Immature natural killer cell (primary cell): ENCODE measurements around the gene KCNMA1. TPM values are rescaled to one million over a fixed set of nuclear protein-coding genes. Genes with fewer than 3 reads are reported as not detected.

ENCODE experiments used
- DNase-seq, 3 donors: peaks; one replicate each; pipeline ENCODE4 v3.0.0; 2022; ENCODE audit warnings: mixed read lengths in 1 of 3
- H3K27ac Mint-ChIP-seq, 6 donors: one replicate each; pipeline ENCODE4 v1.8.0; 2020; ENCODE audit warnings: mixed read lengths in 6 of 6, mild to moderate bottlenecking in 5 of 6, inconsistent platforms in 4 of 6, moderate library complexity in 3 of 6
- H3K27me3 Mint-ChIP-seq, 3 donors: one replicate each; pipeline ENCODE4 v1.8.0; 2020 to 2021; ENCODE audit warnings: low read depth in 3 of 3, mild to moderate bottlenecking in 3 of 3, mixed read lengths in 3 of 3, moderate library complexity in 3 of 3, inconsistent platforms in 1 of 3
- H3K36me3 Mint-ChIP-seq, 3 donors: one replicate each; pipeline ENCODE4 v1.8.0; 2020; ENCODE audit warnings: mixed read lengths in 3 of 3, inconsistent platforms in 2 of 3, mild to moderate bottlenecking in 2 of 3
- H3K4me1 Mint-ChIP-seq, 2 donors: one replicate each; pipeline ENCODE4 v1.8.0; 2020; ENCODE audit warnings: inconsistent platforms in 2 of 2, mild to moderate bottlenecking in 2 of 2, mixed read lengths in 2 of 2, moderate library complexity in 1 of 2
- H3K4me3 Mint-ChIP-seq, 5 donors: one replicate each; pipeline ENCODE4 v1.8.0; 2020; ENCODE audit warnings: mild to moderate bottlenecking in 5 of 5, mixed read lengths in 5 of 5, inconsistent platforms in 3 of 5, moderate library complexity in 3 of 5
- H3K9me3 Mint-ChIP-seq, 6 donors: one replicate each; pipeline ENCODE4 v1.8.0; 2020; ENCODE audit warnings: mild to moderate bottlenecking in 6 of 6, mixed read lengths in 6 of 6, inconsistent platforms in 4 of 6, moderate library complexity in 3 of 6
- polyA plus RNA-seq, 3 donors: library from polyadenylated mRNA; unstranded; fragments of 300-500 nt; fragmentation: Illumina TruSeq; gene quantifications; one replicate each; pipeline ENCODE4 v1.2.3, GENCODE V29; 2021

Gene KCNMA1
- polyA plus RNA-seq, 3 donors from 2014 or later, result not detected

GRCh38 chr10:77068272-77068671 is 569.3 kb downstream of the KCNMA1 start:
- Mint-ChIP-seq H3K27me3 (peaks cover 0 to 4% (median 2%) of the 10 kb centered on the region in 3 donors), H3K9me3 (peaks cover 0 to 2% (median 0%) of the 10 kb centered on the region in 6 donors), H3K4me1 (no peaks in the 10 kb centered on the region), H3K36me3 (no peaks in the 10 kb centered on the region), H3K4me3 (no peak overlapping the region), H3K27ac (no peak overlapping the region)
- DNase-seq, result no peak

GRCh38 chr10:77062381-77062780 is 575.2 kb downstream of the KCNMA1 start:
- H3K4me1 Mint-ChIP-seq, result no peaks in the 10 kb centered on the region
- peaks cover 2 to 7% (median 7%) of the 10 kb centered on the region in 3 donors for H3K27me3 Mint-ChIP-seq
- H3K27ac Mint-ChIP-seq, result no peak overlapping the region
- H3K36me3 Mint-ChIP-seq, result no peaks in the 10 kb centered on the region
- H3K9me3 Mint-ChIP-seq, result peaks cover 0 to 2% (median 0%) of the 10 kb centered on the region in 6 donors
- DNase-seq, result no peak
- H3K4me3 Mint-ChIP-seq, result no peak overlapping the region

- no peak for DNase-seq
- no peaks in the 10 kb centered on the region for H3K4me1 Mint-ChIP-seq
- H3K36me3 Mint-ChIP-seq, result no peaks in the 10 kb centered on the region
- no peak overlapping the region for H3K27ac Mint-ChIP-seq
- no peak overlapping the region for H3K4me3 Mint-ChIP-seq
- no peaks in the 10 kb centered on the region for H3K9me3 Mint-ChIP-seq
- peaks cover 2 to 7% (median 7%) of the 10 kb centered on the region in 3 donors for H3K27me3 Mint-ChIP-seq
Observed at GRCh38 chr10:77060913-77061312, 576.7 kb downstream of the KCNMA1 start.

GRCh38 chr10:77056650-77057049 is 581.0 kb downstream of the KCNMA1 start:
- Mint-ChIP-seq H3K4me3 (no peak overlapping the region), H3K36me3 (peaks cover 0 to 3% (median 0%) of the 10 kb centered on the region in 3 donors), H3K9me3 (no peaks in the 10 kb centered on the region), H3K27me3 (peaks cover 7% of the 10 kb centered on the region in 3 donors), H3K27ac (no peak overlapping the region), H3K4me1 (peaks cover 2 to 5% of the 10 kb centered on the region in 2 donors)
- no peak for DNase-seq

- no peak overlapping the region for H3K27ac Mint-ChIP-seq
- DNase-seq, result no peak
- no peaks in the 10 kb centered on the region for H3K9me3 Mint-ChIP-seq
- H3K4me3 Mint-ChIP-seq, result no peak overlapping the region
- H3K27me3 Mint-ChIP-seq, result peaks cover 2 to 5% (median 4%) of the 10 kb centered on the region in 3 donors
- H3K36me3 Mint-ChIP-seq, result peaks cover 0 to 3% (median 0%) of the 10 kb centered on the region in 3 donors
- H3K4me1 Mint-ChIP-seq, result peaks cover 16 to 40% of the 10 kb centered on the region in 2 donors
Observed at GRCh38 chr10:77052593-77052992, 585.0 kb downstream of the KCNMA1 start.

GRCh38 chr10:77051837-77052236 is 585.8 kb downstream of the KCNMA1 start:
- no peak for DNase-seq
- H3K36me3 Mint-ChIP-seq, result peaks cover 0 to 3% (median 0%) of the 10 kb centered on the region in 3 donors
- H3K27ac Mint-ChIP-seq, result peak overlapping the region in 1 of 6 donors; percentile 52
- peaks cover 4 to 6% (median 5%) of the 10 kb centered on the region in 3 donors for H3K27me3 Mint-ChIP-seq
- peaks cover 22 to 47% of the 10 kb centered on the region in 2 donors for H3K4me1 Mint-ChIP-seq
- H3K9me3 Mint-ChIP-seq, result no peaks in the 10 kb centered on the region
- no peak overlapping the region for H3K4me3 Mint-ChIP-seq

- DNase-seq, result no peak
- H3K27ac Mint-ChIP-seq, result no peak overlapping the region
- H3K27me3 Mint-ChIP-seq, result peaks cover 4 to 6% (median 4%) of the 10 kb centered on the region in 3 donors
- no peak overlapping the region for H3K4me3 Mint-ChIP-seq
- H3K36me3 Mint-ChIP-seq, result no peaks in the 10 kb centered on the region
- peaks cover 32 to 66% of the 10 kb centered on the region in 2 donors for H3K4me1 Mint-ChIP-seq
- no peaks in the 10 kb centered on the region for H3K9me3 Mint-ChIP-seq
Observed at GRCh38 chr10:77049896-77050295, 587.7 kb downstream of the KCNMA1 start.

GRCh38 chr10:77049146-77049545 is 588.5 kb downstream of the KCNMA1 start:
- H3K4me1 Mint-ChIP-seq, result peaks cover 37 to 73% of the 10 kb centered on the region in 2 donors
- no peak for DNase-seq
- H3K36me3 Mint-ChIP-seq, result no peaks in the 10 kb centered on the region
- H3K4me3 Mint-ChIP-seq, result no peak overlapping the region
- H3K9me3 Mint-ChIP-seq, result no peaks in the 10 kb centered on the region
- H3K27me3 Mint-ChIP-seq, result peaks cover 4 to 5% (median 4%) of the 10 kb centered on the region in 3 donors
- no peak overlapping the region for H3K27ac Mint-ChIP-seq

GRCh38 chr10:77045085-77045484 is 592.5 kb downstream of the KCNMA1 start:
- Mint-ChIP-seq H3K27me3 (peaks cover 0 to 4% (median 2%) of the 10 kb centered on the region in 3 donors), H3K4me1 (peaks cover 37 to 81% of the 10 kb centered on the region in 2 donors), H3K4me3 (no peak overlapping the region), H3K27ac (no peak overlapping the region), H3K9me3 (no peaks in the 10 kb centered on the region), H3K36me3 (peaks cover 0 to 3% (median 0%) of the 10 kb centered on the region in 3 donors)
- no peak for DNase-seq

- Mint-ChIP-seq H3K36me3 (peaks cover 0 to 3% (median 0%) of the 10 kb centered on the region in 3 donors), H3K9me3 (no peaks in the 10 kb centered on the region), H3K4me1 (peaks cover 34 to 68% of the 10 kb centered on the region in 2 donors), H3K27me3 (peaks cover 0 to 4% (median 2%) of the 10 kb centered on the region in 3 donors), H3K27ac (no peak overlapping the region), H3K4me3 (no peak overlapping the region)
- DNase-seq, result no peak
Observed at GRCh38 chr10:77043420-77043763, 594.2 kb downstream of the KCNMA1 start.

- no peak for DNase-seq
Observed at GRCh38 chr10:77042706-77043419, 594.7 kb downstream of the KCNMA1 start.

GRCh38 chr10:77041636-77042258 is 595.9 kb downstream of the KCNMA1 start:
- Mint-ChIP-seq H3K27ac (peak overlapping the region; percentile 62 to 84 (median 77)), H3K36me3 (peaks cover 0 to 3% (median 0%) of the 10 kb centered on the region in 3 donors)

More at GRCh38 chr10:77042706-77043419, 594.7 kb downstream of the KCNMA1 start:
- H3K4me3 Mint-ChIP-seq, result no peak overlapping the region
- H3K9me3 Mint-ChIP-seq, result no peaks in the 10 kb centered on the region
- H3K27me3 Mint-ChIP-seq, result peaks cover 0 to 4% (median 2%) of the 10 kb centered on the region in 3 donors
- H3K27ac Mint-ChIP-seq, result no peak overlapping the region
- H3K36me3 Mint-ChIP-seq, result peaks cover 0 to 3% (median 0%) of the 10 kb centered on the region in 3 donors
- peaks cover 33 to 63% of the 10 kb centered on the region in 2 donors for H3K4me1 Mint-ChIP-seq

GRCh38 chr10:77038407-77038806 is 599.2 kb downstream of the KCNMA1 start:
- Mint-ChIP-seq H3K4me3 (no peak overlapping the region), H3K36me3 (peaks cover 0 to under 1% (median 0%) of the 10 kb centered on the region in 3 donors), H3K4me1 (peaks cover 8 to 26% of the 10 kb centered on the region in 2 donors), H3K9me3 (no peaks in the 10 kb centered on the region), H3K27me3 (no peaks in the 10 kb centered on the region), H3K27ac (no peak overlapping the region)
- no peak for DNase-seq

More at GRCh38 chr10:77041636-77042258, 595.9 kb downstream of the KCNMA1 start:
- Mint-ChIP-seq H3K9me3 (no peaks in the 10 kb centered on the region), H3K4me3 (peak overlapping the region; percentile 15 to 69 (median 67)), H3K4me1 (peaks cover 23 to 52% of the 10 kb centered on the region in 2 donors), H3K27me3 (peaks cover 0 to 2% (median 0%) of the 10 kb centered on the region in 3 donors)
- peak; percentile 7 to 27 (median 19) for DNase-seq

GRCh38 chr10:77037735-77038403 is 599.7 kb downstream of the KCNMA1 start:
- DNase-seq, result no peak
- no peaks in the 10 kb centered on the region for H3K36me3 Mint-ChIP-seq
- H3K4me3 Mint-ChIP-seq, result no peak overlapping the region
- peaks cover 8 to 24% of the 10 kb centered on the region in 2 donors for H3K4me1 Mint-ChIP-seq
- H3K27me3 Mint-ChIP-seq, result no peaks in the 10 kb centered on the region
- H3K27ac Mint-ChIP-seq, result no peak overlapping the region
- H3K9me3 Mint-ChIP-seq, result no peaks in the 10 kb centered on the region
